ENCODE results near the gene SNX7. TPM values are rescaled to one million over a fixed set of nuclear protein-coding genes. Genes with fewer than 3 reads are reported as not detected.

The SNX7 gene
- total and polyA plus RNA-seq, 10 donors = 2.3 to 11.5 (median 7.6) TPM

GRCh38 chr1:98739762-98740161, 78.2 kb downstream of the SNX7 start:
- intact Hi-C loops (cut with DNase I; ENCODE audit: low total_unique reads) = no loop called here
- H3K4me3 ChIP-seq = no peak overlapping the region
- TF ChIP-seq CTCF (IDR thresholded peaks at IDR 0.05 in 8 of 11, conservative IDR thresholded peaks at IDR 0.05 in 3 of 11) (no peak), POLR2A (IDR thresholded peaks at IDR 0.05) (no peak), POLR2AphosphoS5 (IDR thresholded peaks at IDR 0.05) (no peak)
- H3K27me3 ChIP-seq (replicated peaks in 1 of 7) = no peaks in the 10 kb centered on the region
- 86 to 92% (median 89%) methylated on average over 1 of the region's 1 CpG for WGBS, 5 donors
- H3K27ac ChIP-seq = no peak overlapping the region
- DNase-seq = no peak
- no peaks in the 10 kb centered on the region for H3K9me3 ChIP-seq
- no peaks in the 10 kb centered on the region for H3K36me3 ChIP-seq
- no peaks in the 10 kb centered on the region for H3K4me1 ChIP-seq

GRCh38 chr1:98741164-98741563, 79.6 kb downstream of the SNX7 start:
- Histone ChIP-seq H3K4me3 (no peak overlapping the region), H3K27ac (no peak overlapping the region), H3K36me3 (no peaks in the 10 kb centered on the region), H3K4me1 (no peaks in the 10 kb centered on the region), H3K27me3 (replicated peaks in 1 of 7) (no peaks in the 10 kb centered on the region), H3K9me3 (no peaks in the 10 kb centered on the region)
- TF ChIP-seq CTCF (IDR thresholded peaks at IDR 0.05 in 8 of 11, conservative IDR thresholded peaks at IDR 0.05 in 3 of 11) = no peak
- TF ChIP-seq POLR2AphosphoS5 (IDR thresholded peaks at IDR 0.05) = no peak
- no peak for TF ChIP-seq POLR2A (IDR thresholded peaks at IDR 0.05)
- WGBS, 5 donors = 46 to 71% (median 52%) methylated on average over 1 of the region's 1 CpG
- no peak for DNase-seq
- intact Hi-C loops (cut with DNase I; ENCODE audit: low total_unique reads) = no loop called here

- TF ChIP-seq POLR2A (IDR thresholded peaks at IDR 0.05) (no peak), CTCF (IDR thresholded peaks at IDR 0.05 in 8 of 11, conservative IDR thresholded peaks at IDR 0.05 in 3 of 11) (peak in 7 of 11 experiments; percentile 6 to 44 (median 23))
- no peak overlapping the region for H3K4me3 ChIP-seq
- H3K36me3 ChIP-seq = no peaks in the 10 kb centered on the region
- DNase-seq = no peak
- WGBS, 5 donors = 47 to 50% (median 47%) methylated on average over 2 of the region's 2 CpGs
- intact Hi-C loops (cut with DNase I; ENCODE audit: low total_unique reads) = no loop called here
- no peaks in the 10 kb centered on the region for H3K4me1 ChIP-seq
- no peaks in the 10 kb centered on the region for H3K27me3 ChIP-seq (replicated peaks in 1 of 7)
- H3K27ac ChIP-seq = no peak overlapping the region
- no peaks in the 10 kb centered on the region for H3K9me3 ChIP-seq
Measured at GRCh38 chr1:98749152-98749756, 87.7 kb downstream of the SNX7 start.

- Histone ChIP-seq H3K4me1 (no peaks in the 10 kb centered on the region), H3K9me3 (no peaks in the 10 kb centered on the region), H3K36me3 (no peaks in the 10 kb centered on the region), H3K4me3 (no peak overlapping the region), H3K27me3 (replicated peaks in 1 of 7) (no peaks in the 10 kb centered on the region), H3K27ac (no peak overlapping the region)
- intact Hi-C loops (cut with DNase I; ENCODE audit: low total_unique reads) = no loop called here
- TF ChIP-seq POLR2AphosphoS5 (IDR thresholded peaks at IDR 0.05) (no peak), CTCF (IDR thresholded peaks at IDR 0.05 in 8 of 11, conservative IDR thresholded peaks at IDR 0.05 in 3 of 11) (no peak), POLR2A (IDR thresholded peaks at IDR 0.05) (no peak)
- DNase-seq = no peak
- 64 to 83% (median 79%) methylated on average over 1 of the region's 1 CpG for WGBS, 5 donors
Measured at GRCh38 chr1:98754176-98754575, 92.7 kb downstream of the SNX7 start.
